ENCODE results near the gene BMPR2. TPM values are rescaled to one million over a fixed set of nuclear protein-coding genes. Genes with fewer than 3 reads are reported as not detected.

Gene BMPR2
- total and polyA plus RNA-seq, 2 of the 4 experiments (the other 2 are of a cell fraction): 17.0 to 30.1 TPM

DNA sequence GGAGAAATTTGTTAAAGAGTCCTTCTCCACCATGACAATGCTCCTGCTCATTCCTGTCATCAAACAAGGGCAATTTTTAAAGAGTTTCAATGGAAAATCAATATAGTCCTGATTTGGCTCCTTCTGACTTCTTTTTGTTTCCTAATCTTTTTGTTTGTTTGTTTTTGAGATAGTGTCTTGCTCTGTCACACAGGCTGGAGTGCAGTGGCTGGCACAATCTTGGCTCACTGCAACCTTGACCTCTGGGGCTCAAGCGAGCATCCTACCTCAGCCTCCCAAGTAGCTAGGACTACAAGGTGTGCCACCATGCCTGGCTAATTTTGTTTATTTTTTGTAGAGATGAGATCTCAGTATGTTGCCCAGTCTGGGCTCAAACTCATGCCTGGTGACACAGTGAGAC, 58.3 kb downstream of the BMPR2 start:
- Histone ChIP-seq H2BK20ac (ENCODE audit: low read depth, low read length) (no peak overlapping the region), H3K27me3 (ENCODE audit: control insufficient read depth, insufficient read depth, low read length) (no peaks in the 10 kb centered on the region), H2BK15ac (ENCODE audit: low read depth, low read length) (no peak overlapping the region), H4K91ac (ENCODE audit: insufficient read depth, low read depth, low read length) (no peak overlapping the region), H2AK5ac (ENCODE audit: low read depth, low read length) (no peak overlapping the region; the same call in 1 of the 2 replicates), H3K79me1 (ENCODE audit: low read depth in 1 of 2, low read length in 2 of 2) (peaks cover 26 to 46% of the 10 kb centered on the region in 2 experiments), H2BK5ac (ENCODE audit: low read depth, low read length, poor library complexity, severe bottlenecking) (no peak overlapping the region), H3K4me3 (ENCODE audit: insufficient read depth, low read depth, low read length) (no peak overlapping the region), H3K36me3 (ENCODE audit: control insufficient read depth, insufficient read depth, low read length) (no peaks in the 10 kb centered on the region), H3K9ac (ENCODE audit: low read depth, low read length) (no peak overlapping the region), H3K14ac (replicated peaks; ENCODE audit: low read depth, low read length) (no peak overlapping the region), H2AFZ (replicated peaks; ENCODE audit: low read length, poor library complexity) (no peak overlapping the region), H3K4ac (ENCODE audit: low read depth, low read length) (no peak overlapping the region), H3K4me1 (ENCODE audit: control insufficient read depth, insufficient read depth, low read length) (peaks cover 7% of the 10 kb centered on the region), H4K5ac (ENCODE audit: low read depth, low read length) (no peak overlapping the region), H2AK9ac (replicated peaks; ENCODE audit: low read depth, low read length, poor library complexity) (no peak overlapping the region), H3K56ac (ENCODE audit: extremely low read depth, insufficient read depth, low read length) (no peak overlapping the region), H3K9me3 (ENCODE audit: control insufficient read depth, insufficient read depth, low read length) (no peaks in the 10 kb centered on the region), H4K8ac (ENCODE audit: low read depth in 2 of 2, low read length in 2 of 2) (no peak overlapping the region; a peak in 1 of 4 replicates), H3K4me2 (ENCODE audit: low read depth, low read length) (no peak overlapping the region), H3K18ac (ENCODE audit: low read depth, low read length) (no peak overlapping the region), H3K27ac (ENCODE audit: insufficient read depth, low read length) (no peak overlapping the region), H2BK120ac (ENCODE audit: low read depth, low read length) (no peak overlapping the region), H3K23ac (ENCODE audit: low read depth, low read length) (no peak overlapping the region), H4K20me1 (ENCODE audit: insufficient read depth, low read length) (peaks cover 20% of the 10 kb centered on the region), H3K9me1 (ENCODE audit: insufficient read depth, low read length) (peaks cover 6% of the 10 kb centered on the region)
- BruUV-seq (replicated peaks): no TSS peak
- ChIA-PET POLR2A (ENCODE audit: unreplicated experiment) (no interaction called here), CTCF (no interaction called here)
- 100% methylated on average over 1 of the region's 1 CpG; no CpG with 5 or more reads in 1 of the 2 experiments for WGBS, 2 experiments (ENCODE audit: extremely low coverage in 2 of 2, insufficient read length in 1 of 2)
- intact Hi-C loops (cut with micrococcal nuclease) (no loop called here), dilution Hi-C loops (cut with HindIII; ENCODE audit: low sequenced_read_pairs, unreplicated experiment) (no loop called here), in situ Hi-C loops (cut with MboI; ENCODE audit: low sequenced_read_pairs) (no loop called here)
- DNase-seq: no peak
- no peak for ATAC-seq (ENCODE audit: low read depth)
- TF ChIP-seq BHLHE40 (IDR thresholded peaks at IDR 0.05; ENCODE audit: low read depth, low read length) (no peak), MXI1 (IDR thresholded peaks at IDR 0.05; ENCODE audit: borderline replicate concordance, low read depth, low read length) (no peak), FOS (IDR thresholded peaks at IDR 0.05; ENCODE audit: low read depth, low read length) (no peak), MAZ (IDR thresholded peaks at IDR 0.05; ENCODE audit: borderline replicate concordance, low read depth, low read length) (no peak), RFX5 (IDR thresholded peaks at IDR 0.05; ENCODE audit: low read depth, low read length) (no peak), RCOR1 (IDR thresholded peaks at IDR 0.05; ENCODE audit: insufficient replicate concordance, low read length) (no peak), CEBPB (IDR thresholded peaks at IDR 0.05; ENCODE audit: low read depth, low read length) (no peak), SMC3 (IDR thresholded peaks at IDR 0.05; ENCODE audit: low read depth, low read length) (no peak), NFE2L2 (IDR thresholded peaks at IDR 0.05; ENCODE audit: low read depth, low read length) (no peak), POLR2A (IDR thresholded peaks at IDR 0.05; ENCODE audit: low read depth, low read length) (no peak), RAD21 (IDR thresholded peaks at IDR 0.05; ENCODE audit: low read length) (no peak), CHD1 (IDR thresholded peaks at IDR 0.05; ENCODE audit: low read depth, low read length) (no peak), MAFK (IDR thresholded peaks at IDR 0.05; ENCODE audit: low read depth, low read length) (no peak)
- TF ChIP-seq, protein P1, sequence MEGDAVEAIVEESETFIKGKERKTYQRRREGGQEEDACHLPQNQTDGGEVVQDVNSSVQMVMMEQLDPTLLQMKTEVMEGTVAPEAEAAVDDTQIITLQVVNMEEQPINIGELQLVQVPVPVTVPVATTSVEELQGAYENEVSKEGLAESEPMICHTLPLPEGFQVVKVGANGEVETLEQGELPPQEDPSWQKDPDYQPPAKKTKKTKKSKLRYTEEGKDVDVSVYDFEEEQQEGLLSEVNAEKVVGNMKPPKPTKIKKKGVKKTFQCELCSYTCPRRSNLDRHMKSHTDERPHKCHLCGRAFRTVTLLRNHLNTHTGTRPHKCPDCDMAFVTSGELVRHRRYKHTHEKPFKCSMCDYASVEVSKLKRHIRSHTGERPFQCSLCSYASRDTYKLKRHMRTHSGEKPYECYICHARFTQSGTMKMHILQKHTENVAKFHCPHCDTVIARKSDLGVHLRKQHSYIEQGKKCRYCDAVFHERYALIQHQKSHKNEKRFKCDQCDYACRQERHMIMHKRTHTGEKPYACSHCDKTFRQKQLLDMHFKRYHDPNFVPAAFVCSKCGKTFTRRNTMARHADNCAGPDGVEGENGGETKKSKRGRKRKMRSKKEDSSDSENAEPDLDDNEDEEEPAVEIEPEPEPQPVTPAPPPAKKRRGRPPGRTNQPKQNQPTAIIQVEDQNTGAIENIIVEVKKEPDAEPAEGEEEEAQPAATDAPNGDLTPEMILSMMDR (conservative IDR thresholded peaks at IDR 0.05; ENCODE audit: low read depth, low read length): no peak
- TF ChIP-seq, protein P2, sequence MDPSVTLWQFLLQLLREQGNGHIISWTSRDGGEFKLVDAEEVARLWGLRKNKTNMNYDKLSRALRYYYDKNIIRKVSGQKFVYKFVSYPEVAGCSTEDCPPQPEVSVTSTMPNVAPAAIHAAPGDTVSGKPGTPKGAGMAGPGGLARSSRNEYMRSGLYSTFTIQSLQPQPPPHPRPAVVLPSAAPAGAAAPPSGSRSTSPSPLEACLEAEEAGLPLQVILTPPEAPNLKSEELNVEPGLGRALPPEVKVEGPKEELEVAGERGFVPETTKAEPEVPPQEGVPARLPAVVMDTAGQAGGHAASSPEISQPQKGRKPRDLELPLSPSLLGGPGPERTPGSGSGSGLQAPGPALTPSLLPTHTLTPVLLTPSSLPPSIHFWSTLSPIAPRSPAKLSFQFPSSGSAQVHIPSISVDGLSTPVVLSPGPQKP (IDR thresholded peaks at IDR 0.05; ENCODE audit: borderline replicate concordance, low read depth, low read length): no peak
- TF ChIP-seq, protein P3, sequence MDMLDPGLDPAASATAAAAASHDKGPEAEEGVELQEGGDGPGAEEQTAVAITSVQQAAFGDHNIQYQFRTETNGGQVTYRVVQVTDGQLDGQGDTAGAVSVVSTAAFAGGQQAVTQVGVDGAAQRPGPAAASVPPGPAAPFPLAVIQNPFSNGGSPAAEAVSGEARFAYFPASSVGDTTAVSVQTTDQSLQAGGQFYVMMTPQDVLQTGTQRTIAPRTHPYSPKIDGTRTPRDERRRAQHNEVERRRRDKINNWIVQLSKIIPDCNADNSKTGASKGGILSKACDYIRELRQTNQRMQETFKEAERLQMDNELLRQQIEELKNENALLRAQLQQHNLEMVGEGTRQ (IDR thresholded peaks at IDR 0.05; ENCODE audit: low read depth, low read length): no peak
